GM23248 (cell line): ENCODE data around the gene MINDY3.

Experiments
- EZH2 ChIP-seq: fragments of 200-600 bp; sonication (generic); IDR thresholded peaks from 2 replicates; pipeline ENCODE4 v1.6.1; 2018; ENCODE audit warnings: antibody characterized with exemption, mild to moderate bottlenecking; ENCODE audit not compliant: insufficient read depth, poor library complexity, severe bottlenecking
- EZH2phosphoT487 ChIP-seq: fragments of 200-600 bp; sonication (generic); IDR thresholded peaks from 2 replicates; pipeline ENCODE4 v1.6.1; 2018; ENCODE audit warnings: antibody characterized with exemption, moderate library complexity, mild to moderate bottlenecking, low read depth; ENCODE audit not compliant: insufficient read depth

DNA sequence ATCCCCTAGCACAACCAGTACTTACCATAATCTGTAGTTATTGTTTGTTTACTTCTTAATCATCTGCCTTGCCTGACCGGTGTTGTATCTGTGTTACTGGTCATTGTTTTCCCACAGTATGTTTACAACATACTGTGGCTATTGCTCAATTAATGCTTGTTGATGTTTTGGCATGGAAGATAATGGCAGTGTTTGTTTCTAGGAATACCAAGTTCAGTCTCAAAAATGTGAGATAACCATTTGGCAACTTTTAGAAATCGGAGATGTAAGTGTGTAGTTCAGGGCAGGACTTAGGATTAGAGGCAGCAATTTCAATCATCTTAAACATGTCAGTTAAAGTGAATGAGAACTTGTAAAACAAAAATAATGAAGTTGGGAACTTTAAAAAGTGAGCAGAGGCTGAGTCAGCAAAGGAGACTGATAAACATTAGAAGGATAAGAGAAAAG, 8.2 kb downstream of the MINDY3 start:
- TF ChIP-seq EZH2 (no peak), EZH2phosphoT487 (no peak)
